GM21619 (cell line): ENCODE results near the gene TMEM212.

ENCODE experiments used
- ATAC-seq: cut with Tn5 transposase; IDR thresholded peaks from one replicate; pipeline ENCODE4 v1.9.1; 2021; ENCODE audit not compliant: unreplicated experiment

The TMEM212 gene

GRCh38 chr3:171842864-171843518 is at the start of gene TMEM212:
Gene TMEM212 (plus strand): TSS chr3:171843349. CDS start chr3:171843384, 35 bp downstream.
- no peak for ATAC-seq

- ATAC-seq: no peak
Measured at GRCh38 chr3:171796625-171797264, 46.4 kb upstream of the TMEM212 start.

- peak; percentile 74 for ATAC-seq
Measured at GRCh38 chr3:171797265-171797679, 45.9 kb upstream of the TMEM212 start.

GRCh38 chr3:171797873-171798272 is 45.3 kb upstream of the TMEM212 start:
- no peak for ATAC-seq

GRCh38 chr3:171799501-171799900 is 43.6 kb upstream of the TMEM212 start:
- no peak for ATAC-seq

- no peak for ATAC-seq
Measured at GRCh38 chr3:171801738-171802589, 41.2 kb upstream of the TMEM212 start.

GRCh38 chr3:171802590-171802956 is 40.6 kb upstream of the TMEM212 start:
- no peak for ATAC-seq

GRCh38 chr3:171803044-171803443 is 40.1 kb upstream of the TMEM212 start:
- ATAC-seq: no peak

- no peak for ATAC-seq
Measured at GRCh38 chr3:171804618-171805389, 38.3 kb upstream of the TMEM212 start.

GRCh38 chr3:171805687-171806086 is 37.5 kb upstream of the TMEM212 start:
- ATAC-seq: no peak

GRCh38 chr3:171806200-171807128 is 36.7 kb upstream of the TMEM212 start:
- ATAC-seq: no peak

- ATAC-seq: no peak
Measured at GRCh38 chr3:171807129-171807675, 35.9 kb upstream of the TMEM212 start.

GRCh38 chr3:171807806-171808205 is 35.3 kb upstream of the TMEM212 start:
- no peak for ATAC-seq

GRCh38 chr3:171809611-171809860 is 33.6 kb upstream of the TMEM212 start:
- peak; percentile 35 for ATAC-seq

GRCh38 chr3:171809861-171810628 is 33.1 kb upstream of the TMEM212 start, which contains the start of gene PLD1:
Gene PLD1 (minus strand): TSS chr3:171810483. CDS start chr3:171738051, 72,432 bp downstream.
- ATAC-seq: peak; percentile 50

- ATAC-seq: no peak
Measured at GRCh38 chr3:171810629-171811294, 32.4 kb upstream of the TMEM212 start.

GRCh38 chr3:171811295-171811912 is 31.7 kb upstream of the TMEM212 start:
- ATAC-seq: no peak

GRCh38 chr3:171811913-171812335 is 31.2 kb upstream of the TMEM212 start:
- ATAC-seq: no peak
